Parathyroid adenoma (tissue), 2 donors: Measurements from ENCODE around the gene RAP1GAP2.

Source experiments
- H2AFZ ChIP-seq: fragments of 300-600 bp; sonication (generic); one replicate; pipeline ENCODE4 v1.7.0; 2017; ENCODE audit warnings: antibody characterized with exemption, mild to moderate bottlenecking
- H3K27ac ChIP-seq: fragments of 300-600 bp; sonication (generic); one replicate; pipeline ENCODE4 v1.7.0; 2017
- H3K27me3 ChIP-seq: fragments of 300-600 bp; sonication (generic); one replicate; pipeline ENCODE4 v1.7.0; 2017; ENCODE audit warnings: low read length; ENCODE audit not compliant: control insufficient read depth, insufficient read depth
- H3K36me3 ChIP-seq: fragments of 300-600 bp; sonication (generic); one replicate; pipeline ENCODE4 v1.7.0; 2017; ENCODE audit warnings: low read length; ENCODE audit not compliant: control insufficient read depth, insufficient read depth
- H3K4me1 ChIP-seq: fragments of 300-600 bp; sonication (generic); one replicate; pipeline ENCODE4 v1.7.0; 2017; ENCODE audit warnings: control low read depth
- H3K4me2 ChIP-seq: fragments of 300-600 bp; sonication (generic); one replicate; pipeline ENCODE4 v1.7.0; 2017; ENCODE audit warnings: low read length
- H3K4me3 ChIP-seq: fragments of 300-600 bp; sonication (generic); one replicate; pipeline ENCODE4 v1.7.0; 2017; ENCODE audit warnings: low read depth, low read length
- H3K79me2 ChIP-seq: fragments of 300-600 bp; sonication (generic); one replicate; pipeline ENCODE4 v1.7.0; 2017; ENCODE audit warnings: control low read depth
- H3K9ac ChIP-seq: fragments of 300-600 bp; sonication (generic); one replicate; pipeline ENCODE4 v1.7.0; 2017; ENCODE audit warnings: mild to moderate bottlenecking
- H3K9me3 ChIP-seq: fragments of 300-600 bp; sonication (generic); one replicate; pipeline ENCODE4 v1.7.0; 2017; ENCODE audit warnings: low read length; ENCODE audit not compliant: control insufficient read depth
- CTCF ChIP-seq: fragments of 300-600 bp; sonication (generic); IDR thresholded peaks from one replicate; pipeline ENCODE4 v1.7.0; 2017; ENCODE audit warnings: antibody characterized with exemption, mild to moderate bottlenecking
- donor health status: primary hyperparathyroidism.

The RAP1GAP2 gene

GRCh38 chr17:3005696-3006095 lies 209.5 kb downstream of the RAP1GAP2 start:
- Histone ChIP-seq H3K27me3 (no peaks in the 10 kb centered on the region), H3K79me2 (no peaks in the 10 kb centered on the region), H2AFZ (no peak overlapping the region), H3K36me3 (no peaks in the 10 kb centered on the region), H3K9me3 (no peaks in the 10 kb centered on the region), H3K4me1 (peaks cover 21% of the 10 kb centered on the region), H3K4me2 (no peak overlapping the region), H3K9ac (no peak overlapping the region), H3K27ac (no peak overlapping the region), H3K4me3 (no peak overlapping the region)
- no peak for TF ChIP-seq CTCF

GRCh38 chr17:3006801-3007200 lies 210.6 kb downstream of the RAP1GAP2 start:
- TF ChIP-seq CTCF, result no peak

GRCh38 chr17:3007651-3008121 lies 211.4 kb downstream of the RAP1GAP2 start:
- no peak for TF ChIP-seq CTCF
- H3K4me1 ChIP-seq, result peaks cover 21% of the 10 kb centered on the region

More at GRCh38 chr17:3006801-3007200, 210.6 kb downstream of the RAP1GAP2 start:
- Histone ChIP-seq H3K9me3 (no peaks in the 10 kb centered on the region), H3K27me3 (no peaks in the 10 kb centered on the region), H3K9ac (no peak overlapping the region), H3K27ac (no peak overlapping the region), H3K4me3 (no peak overlapping the region), H3K79me2 (no peaks in the 10 kb centered on the region), H3K4me1 (peaks cover 21% of the 10 kb centered on the region), H3K36me3 (no peaks in the 10 kb centered on the region), H3K4me2 (no peak overlapping the region), H2AFZ (no peak overlapping the region)

GRCh38 chr17:3008336-3009288 lies 212.4 kb downstream of the RAP1GAP2 start:
- Histone ChIP-seq H3K79me2 (no peaks in the 10 kb centered on the region), H3K36me3 (no peaks in the 10 kb centered on the region)
- no peak for TF ChIP-seq CTCF

More at GRCh38 chr17:3007651-3008121, 211.4 kb downstream of the RAP1GAP2 start:
- Histone ChIP-seq H3K27ac (no peak overlapping the region), H3K27me3 (no peaks in the 10 kb centered on the region), H3K4me2 (no peak overlapping the region), H3K36me3 (no peaks in the 10 kb centered on the region), H3K9ac (no peak overlapping the region), H3K9me3 (no peaks in the 10 kb centered on the region), H3K4me3 (no peak overlapping the region), H3K79me2 (no peaks in the 10 kb centered on the region), H2AFZ (no peak overlapping the region)

More at GRCh38 chr17:3008336-3009288, 212.4 kb downstream of the RAP1GAP2 start:
- no peak overlapping the region for H3K4me3 ChIP-seq
- H3K9ac ChIP-seq, result no peak overlapping the region
- no peak overlapping the region for H3K4me2 ChIP-seq
- no peaks in the 10 kb centered on the region for H3K9me3 ChIP-seq
- H3K4me1 ChIP-seq, result peaks cover 16% of the 10 kb centered on the region
- no peak overlapping the region for H2AFZ ChIP-seq
- H3K27ac ChIP-seq, result no peak overlapping the region
- no peaks in the 10 kb centered on the region for H3K27me3 ChIP-seq
